ENCODE results near the gene RHBDF1. TPM values are rescaled to one million over a fixed set of nuclear protein-coding genes. Genes with fewer than 3 reads are reported as not detected.
A peak's percentile ranks its signal among the peaks of the same experiment; 100 is the strongest.
"Not testable (repeated sequence)": the region's sequence is repeated elsewhere in the genome, so short reads cannot be mapped to it uniquely, and the experiment has no call there.

RHBDF1 gene
- total and polyA plus RNA-seq, 12 donors = 2.3 to 55.7 (median 7.6) TPM

- Histone ChIP-seq H3K4me3 (no peak overlapping the region), H3K9me3 (replicated peaks in 1 of 3) (no peaks in the 10 kb centered on the region), H3K27ac (no peak overlapping the region), H3K27me3 (no peaks in the 10 kb centered on the region), H3K4me1 (replicated peaks in 1 of 2) (no peaks in the 10 kb centered on the region), H3K36me3 (replicated peaks in 1 of 2) (no peaks in the 10 kb centered on the region)
- DNase-seq = peak in 2 of 7 donors; percentile 5 to 27
- WGBS, 4 donors = 84 to 92% (median 89%) methylated on average over 11 to 21 of the region's 21 CpGs
- TF ChIP-seq POLR2A (IDR thresholded peaks at IDR 0.05) (no peak), CTCF (IDR thresholded peaks at IDR 0.05) (no peak)
- intact Hi-C loops (cut with DNase I) = no loop called here
Measured at GRCh38 chr16:33877-34647, 38.4 kb downstream of the RHBDF1 start.

- intact Hi-C loops (cut with DNase I); H3K9me3 ChIP-seq (replicated peaks in 1 of 3); H3K27ac ChIP-seq; H3K4me1 ChIP-seq (replicated peaks in 1 of 2); H3K27me3 ChIP-seq; H3K4me3 ChIP-seq; H3K36me3 ChIP-seq (replicated peaks in 1 of 2): not testable (repeated sequence)
- DNase-seq = peak in 2 of 7 donors; percentile 5 to 13
- 76 to 86% (median 82%) methylated on average over 1 to 4 of the region's 8 CpGs for whole genome bisulfite sequencing, 4 donors
Measured at GRCh38 chr16:33154-33876, 39.1 kb downstream of the RHBDF1 start.

- H3K4me3 ChIP-seq; H3K27me3 ChIP-seq; H3K36me3 ChIP-seq (replicated peaks in 1 of 2); H3K27ac ChIP-seq; intact Hi-C loops (cut with DNase I); H3K9me3 ChIP-seq (replicated peaks in 1 of 3); H3K4me1 ChIP-seq (replicated peaks in 1 of 2): not testable (repeated sequence)
- DNase-seq = peak in 2 of 7 donors; percentile 2 to 11
- WGBS, 4 donors = 62 to 100% (median 74%) methylated on average over 1 to 5 of the region's 7 CpGs; no CpG with 5 or more reads in 1 of the 4 donors
Measured at GRCh38 chr16:30627-31026, 41.8 kb downstream of the RHBDF1 start.

GRCh38 chr16:25926-26348, 46.5 kb downstream of the RHBDF1 start:
- H3K9me3 ChIP-seq (replicated peaks in 1 of 3); intact Hi-C loops (cut with DNase I); H3K4me1 ChIP-seq (replicated peaks in 1 of 2); H3K4me3 ChIP-seq; H3K36me3 ChIP-seq (replicated peaks in 1 of 2); H3K27me3 ChIP-seq; H3K27ac ChIP-seq; DNase-seq: not testable (repeated sequence)
- 50 to 86% (median 52%) methylated on average over 2 of the region's 5 CpGs; no CpG with 5 or more reads in 1 of the 4 donors for WGBS, 4 donors

GRCh38 chr16:24151-24550, 48.3 kb downstream of the RHBDF1 start:
- peak in 2 of 7 donors; percentile 12 to 27 for DNase-seq
- H3K36me3 ChIP-seq (replicated peaks in 1 of 2); H3K27ac ChIP-seq; intact Hi-C loops (cut with DNase I); H3K27me3 ChIP-seq; H3K4me3 ChIP-seq; H3K9me3 ChIP-seq (replicated peaks in 1 of 3); H3K4me1 ChIP-seq (replicated peaks in 1 of 2): not testable (repeated sequence)
- WGBS, 4 donors = 90 to 95% (median 91%) methylated on average over 7 to 16 of the region's 22 CpGs; no CpG with 5 or more reads in 1 of the 4 donors

- peak in 2 of 7 donors; percentile 4 to 39 for DNase-seq
- H3K27me3 ChIP-seq; H3K36me3 ChIP-seq (replicated peaks in 1 of 2); H3K4me3 ChIP-seq; H3K4me1 ChIP-seq (replicated peaks in 1 of 2); H3K27ac ChIP-seq; H3K9me3 ChIP-seq (replicated peaks in 1 of 3); intact Hi-C loops (cut with DNase I): not testable (repeated sequence)
- 87 to 93% (median 89%) methylated on average over 12 of the region's 12 CpGs for WGBS, 4 donors
Measured at GRCh38 chr16:20886-21285, 51.5 kb downstream of the RHBDF1 start.

GRCh38 chr16:17062-17765, 55.2 kb downstream of the RHBDF1 start:
- H3K36me3 ChIP-seq (replicated peaks in 1 of 2); H3K27me3 ChIP-seq; H3K27ac ChIP-seq; H3K4me1 ChIP-seq (replicated peaks in 1 of 2); H3K9me3 ChIP-seq (replicated peaks in 1 of 3); H3K4me3 ChIP-seq; intact Hi-C loops (cut with DNase I): not testable (repeated sequence)
- peak in 2 of 7 donors; percentile 13 to 33 for DNase-seq
- WGBS, 4 donors = 76 to 100% (median 94%) methylated on average over 1 to 19 of the region's 20 CpGs
